K562 (cell line): Measurements from ENCODE around the gene BAG2.

Experiments
- CBX5 ChIP-seq: IDR thresholded peaks from 2 replicates; pipeline ENCODE4 v1.6.1; 2014; ENCODE audit warnings: low read depth, borderline replicate concordance
- CHD2 ChIP-seq: IDR thresholded peaks from 2 replicates; pipeline ENCODE4 v1.6.1; 2011; ENCODE audit warnings: low read depth, low read length
- FOXM1 ChIP-seq, 2 experiments: fragments of 450-650 bp in 1 of 2; sonication (generic) in 1 of 2; formaldehyde crosslinking in 1 of 2; IDR thresholded peaks; 2 replicates each; pipeline versions ENCODE4 v1.6.1 to v1.9.0; 2017 to 2022; ENCODE audit warnings: low read depth in 2 of 2, mild to moderate bottlenecking in 2 of 2, missing genetic modification reagents in 1 of 2, moderate library complexity in 1 of 2
- MBD1 ChIP-seq: fragments of 250-450 bp; sonication (Bioruptor Pico); IDR thresholded peaks from 2 replicates; pipeline ENCODE4 v1.8.0; 2022; ENCODE audit warnings: inconsistent platforms
- MTF1 ChIP-seq: fragments of 250-450 bp; sonication (Bioruptor Pico); IDR thresholded peaks from 2 replicates; pipeline ENCODE4 v1.9.0; 2021; ENCODE audit warnings: moderate library complexity, mild to moderate bottlenecking, inconsistent platforms, borderline replicate concordance
- TCF7L2 ChIP-seq: fragments of 150-350 bp; IDR thresholded peaks from 2 replicates; pipeline ENCODE4 v1.6.1; 2016; ENCODE audit warnings: low read depth, mild to moderate bottlenecking, low read length, moderate library complexity
- YY1 ChIP-seq, 3 experiments: IDR thresholded peaks; 2 replicates each; pipeline ENCODE4 v1.6.1; 2011; ENCODE audit warnings: low read length in 2 of 3, mild to moderate bottlenecking in 2 of 3, moderate library complexity in 2 of 3, borderline replicate concordance in 1 of 3, control low read depth in 1 of 3, low read depth in 1 of 3; ENCODE audit not compliant: insufficient read depth in 3 of 3, insufficient replicate concordance in 2 of 3, control insufficient read depth in 1 of 3, insufficient read length in 1 of 3; ENCODE audit errors: extremely low read depth in 1 of 3
- ZBTB49 ChIP-seq: sonication (generic); formaldehyde crosslinking; IDR thresholded peaks from 2 replicates; pipeline ENCODE4 v1.8.0; 2022; ENCODE audit warnings: missing genetic modification reagents, mild to moderate bottlenecking, borderline replicate concordance
- ZKSCAN1 ChIP-seq: fragments of 150-350 bp; IDR thresholded peaks from 2 replicates; pipeline ENCODE4 v1.6.1; 2016; ENCODE audit warnings: low read depth, low read length
- ZNF830 ChIP-seq: fragments of 250-450 bp; sonication (Bioruptor Pico); IDR thresholded peaks from 2 replicates; pipeline ENCODE4 v1.5.0; 2021; ENCODE audit warnings: mild to moderate bottlenecking
- TF ChIP-seq, protein P1 (sequence below), 3 experiments: IDR thresholded peaks in 2 of 3; conservative IDR thresholded peaks in 1 of 3; 2 replicates each; pipeline ENCODE4 v1.5.1; 2011 to 2012; ENCODE audit warnings: low read length in 3 of 3, mild to moderate bottlenecking in 3 of 3, control low read depth in 2 of 3, improper control_type of control experiment in 1 of 3, inconsistent platforms in 1 of 3, low read depth in 1 of 3, mixed read lengths in 1 of 3, moderate library complexity in 1 of 3; ENCODE audit not compliant: insufficient read depth in 2 of 3
- TF ChIP-seq, protein P2 (sequence below): sonication (generic); formaldehyde crosslinking; IDR thresholded peaks from 2 replicates; pipeline ENCODE4 v1.9.0; 2022; ENCODE audit warnings: mild to moderate bottlenecking, missing genetic modification reagents

- TF ChIP-seq ZKSCAN1 (no peak), CHD2 (no peak), YY1 (IDR thresholded peaks at IDR 0.05; ENCODE audit: borderline replicate concordance in 1 of 3, control insufficient read depth in 1 of 3, extremely low read depth in 1 of 3, insufficient read depth in 3 of 3, insufficient read length in 1 of 3, insufficient replicate concordance in 2 of 3, low read depth in 1 of 3, low read length in 2 of 3) (no peak), FOXM1 (IDR thresholded peaks at IDR 0.05; ENCODE audit: low read depth) (no peak), FOXM1 (CRISPR knock-in tag; IDR thresholded peaks at IDR 0.05; ENCODE audit: low read depth) (no peak), ZNF830 (no peak), ZBTB49 (CRISPR knock-in tag) (no peak), MTF1 (CRISPR knock-in tag) (no peak), MBD1 (CRISPR knock-in tag) (no peak), CBX5 (no peak), TCF7L2 (no peak)
- TF ChIP-seq, protein P1, sequence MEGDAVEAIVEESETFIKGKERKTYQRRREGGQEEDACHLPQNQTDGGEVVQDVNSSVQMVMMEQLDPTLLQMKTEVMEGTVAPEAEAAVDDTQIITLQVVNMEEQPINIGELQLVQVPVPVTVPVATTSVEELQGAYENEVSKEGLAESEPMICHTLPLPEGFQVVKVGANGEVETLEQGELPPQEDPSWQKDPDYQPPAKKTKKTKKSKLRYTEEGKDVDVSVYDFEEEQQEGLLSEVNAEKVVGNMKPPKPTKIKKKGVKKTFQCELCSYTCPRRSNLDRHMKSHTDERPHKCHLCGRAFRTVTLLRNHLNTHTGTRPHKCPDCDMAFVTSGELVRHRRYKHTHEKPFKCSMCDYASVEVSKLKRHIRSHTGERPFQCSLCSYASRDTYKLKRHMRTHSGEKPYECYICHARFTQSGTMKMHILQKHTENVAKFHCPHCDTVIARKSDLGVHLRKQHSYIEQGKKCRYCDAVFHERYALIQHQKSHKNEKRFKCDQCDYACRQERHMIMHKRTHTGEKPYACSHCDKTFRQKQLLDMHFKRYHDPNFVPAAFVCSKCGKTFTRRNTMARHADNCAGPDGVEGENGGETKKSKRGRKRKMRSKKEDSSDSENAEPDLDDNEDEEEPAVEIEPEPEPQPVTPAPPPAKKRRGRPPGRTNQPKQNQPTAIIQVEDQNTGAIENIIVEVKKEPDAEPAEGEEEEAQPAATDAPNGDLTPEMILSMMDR (IDR thresholded peaks at IDR 0.05 in 2 of 3, conservative IDR thresholded peaks at IDR 0.05 in 1 of 3; ENCODE audit: insufficient read depth in 2 of 3, low read depth in 1 of 3, low read length in 3 of 3) = no peak
- TF ChIP-seq, protein P2, sequence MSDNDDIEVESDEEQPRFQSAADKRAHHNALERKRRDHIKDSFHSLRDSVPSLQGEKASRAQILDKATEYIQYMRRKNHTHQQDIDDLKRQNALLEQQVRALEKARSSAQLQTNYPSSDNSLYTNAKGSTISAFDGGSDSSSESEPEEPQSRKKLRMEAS = no peak
Measured at GRCh38 chr6:57135885-57136284, 36.2 kb upstream of the BAG2 start.
